ENCODE measurements around the gene CTSE. TPM values are rescaled to one million over a fixed set of nuclear protein-coding genes. Genes with fewer than 3 reads are reported as not detected.

The CTSE gene
- total RNA-seq, 1 donor from 2014 or later: not detected

- no peak overlapping the region for H3K27ac Mint-ChIP-seq
- H3K4me1 Mint-ChIP-seq (ENCODE audit: low read depth): no peaks in the 10 kb centered on the region
- H3K9me3 Mint-ChIP-seq: no peaks in the 10 kb centered on the region
- peaks cover 45% of the 10 kb centered on the region for H3K27me3 Mint-ChIP-seq (ENCODE audit: low read depth)
- DNase-seq (ENCODE audit: low spot score): no peak
- no peak overlapping the region for H3K4me3 Mint-ChIP-seq (ENCODE audit: low read depth)
- intact Hi-C loops (cut with micrococcal nuclease): no loop called here
- no peaks in the 10 kb centered on the region for H3K36me3 Mint-ChIP-seq (ENCODE audit: low read depth)
Observed at GRCh38 chr1:206040328-206040727, 16.6 kb upstream of the CTSE start.

GRCh38 chr1:206039046-206039973 lies 15.6 kb upstream of the CTSE start:
- Mint-ChIP-seq H3K9me3 (no peaks in the 10 kb centered on the region), H3K4me3 (ENCODE audit: low read depth) (no peak overlapping the region), H3K27me3 (ENCODE audit: low read depth) (peaks cover 55% of the 10 kb centered on the region), H3K36me3 (ENCODE audit: low read depth) (no peaks in the 10 kb centered on the region), H3K4me1 (ENCODE audit: low read depth) (no peaks in the 10 kb centered on the region), H3K27ac (no peak overlapping the region)
- intact Hi-C loops (cut with micrococcal nuclease): no loop called here
- no peak for DNase-seq (ENCODE audit: low spot score)

- Mint-ChIP-seq H3K27me3 (ENCODE audit: low read depth) (peaks cover 67% of the 10 kb centered on the region), H3K9me3 (no peaks in the 10 kb centered on the region), H3K36me3 (ENCODE audit: low read depth) (no peaks in the 10 kb centered on the region), H3K4me1 (ENCODE audit: low read depth) (no peaks in the 10 kb centered on the region), H3K4me3 (ENCODE audit: low read depth) (no peak overlapping the region), H3K27ac (no peak overlapping the region)
- DNase-seq (ENCODE audit: low spot score): no peak
- intact Hi-C loops (cut with micrococcal nuclease): no loop called here
Observed at GRCh38 chr1:206037581-206037980, 13.9 kb upstream of the CTSE start.

GRCh38 chr1:206036663-206037455 lies 13.2 kb upstream of the CTSE start:
- H3K9me3 Mint-ChIP-seq: no peaks in the 10 kb centered on the region
- H3K36me3 Mint-ChIP-seq (ENCODE audit: low read depth): no peaks in the 10 kb centered on the region
- intact Hi-C loops (cut with micrococcal nuclease): no loop called here
- no peak overlapping the region for H3K27ac Mint-ChIP-seq
- no peak for DNase-seq (ENCODE audit: low spot score)
- peaks cover 71% of the 10 kb centered on the region for H3K27me3 Mint-ChIP-seq (ENCODE audit: low read depth)
- H3K4me1 Mint-ChIP-seq (ENCODE audit: low read depth): no peaks in the 10 kb centered on the region
- H3K4me3 Mint-ChIP-seq (ENCODE audit: low read depth): no peak overlapping the region

- no peak overlapping the region for H3K27ac Mint-ChIP-seq
- intact Hi-C loops (cut with micrococcal nuclease): no loop called here
Observed at GRCh38 chr1:206035027-206035426, 11.3 kb upstream of the CTSE start.

GRCh38 chr1:206032380-206033140 lies 8.9 kb upstream of the CTSE start:
- intact Hi-C loops (cut with micrococcal nuclease): no loop called here
- Mint-ChIP-seq H3K9me3 (no peaks in the 10 kb centered on the region), H3K36me3 (ENCODE audit: low read depth) (no peaks in the 10 kb centered on the region), H3K4me1 (ENCODE audit: low read depth) (peaks cover 2% of the 10 kb centered on the region), H3K27ac (no peak overlapping the region), H3K27me3 (ENCODE audit: low read depth) (peaks cover 66% of the 10 kb centered on the region), H3K4me3 (ENCODE audit: low read depth) (no peak overlapping the region)
- DNase-seq (ENCODE audit: low spot score): no peak

More at GRCh38 chr1:206035027-206035426, 11.3 kb upstream of the CTSE start:
- no peak for DNase-seq (ENCODE audit: low spot score)
- Mint-ChIP-seq H3K27me3 (ENCODE audit: low read depth) (peaks cover 62% of the 10 kb centered on the region), H3K36me3 (ENCODE audit: low read depth) (no peaks in the 10 kb centered on the region), H3K9me3 (no peaks in the 10 kb centered on the region), H3K4me3 (ENCODE audit: low read depth) (no peak overlapping the region), H3K4me1 (ENCODE audit: low read depth) (peaks cover 2% of the 10 kb centered on the region)

GRCh38 chr1:206030714-206031113 lies 7.0 kb upstream of the CTSE start:
- intact Hi-C loops (cut with micrococcal nuclease): loop anchor here (1.0 kb wide), 1 partner anchor 76 kb away; no protein-coding TSS in a partner anchor
- DNase-seq (ENCODE audit: low spot score): peak; percentile 55
- Mint-ChIP-seq H3K27ac (no peak overlapping the region), H3K4me3 (ENCODE audit: low read depth) (no peak overlapping the region), H3K27me3 (ENCODE audit: low read depth) (peaks cover 66% of the 10 kb centered on the region), H3K36me3 (ENCODE audit: low read depth) (no peaks in the 10 kb centered on the region), H3K9me3 (no peaks in the 10 kb centered on the region), H3K4me1 (ENCODE audit: low read depth) (peaks cover 2% of the 10 kb centered on the region)

- Mint-ChIP-seq H3K27ac (no peak overlapping the region), H3K27me3 (ENCODE audit: low read depth) (peaks cover 64% of the 10 kb centered on the region)
- DNase-seq (ENCODE audit: low spot score): no peak
Observed at GRCh38 chr1:206030191-206030590, 6.5 kb upstream of the CTSE start.

GRCh38 chr1:206029484-206029883 lies 5.8 kb upstream of the CTSE start:
- DNase-seq (ENCODE audit: low spot score): no peak
- Mint-ChIP-seq H3K4me1 (ENCODE audit: low read depth) (peaks cover 2% of the 10 kb centered on the region), H3K36me3 (ENCODE audit: low read depth) (no peaks in the 10 kb centered on the region), H3K4me3 (ENCODE audit: low read depth) (no peak overlapping the region), H3K9me3 (no peaks in the 10 kb centered on the region), H3K27me3 (ENCODE audit: low read depth) (peaks cover 59% of the 10 kb centered on the region), H3K27ac (no peak overlapping the region)
- intact Hi-C loops (cut with micrococcal nuclease): no loop called here

More at GRCh38 chr1:206030191-206030590, 6.5 kb upstream of the CTSE start:
- intact Hi-C loops (cut with micrococcal nuclease): loop anchor here (1.0 kb wide), 1 partner anchor 76 kb away; no protein-coding TSS in a partner anchor
- no peaks in the 10 kb centered on the region for H3K36me3 Mint-ChIP-seq (ENCODE audit: low read depth)
- H3K4me1 Mint-ChIP-seq (ENCODE audit: low read depth): peaks cover 2% of the 10 kb centered on the region
- no peak overlapping the region for H3K4me3 Mint-ChIP-seq (ENCODE audit: low read depth)
- no peaks in the 10 kb centered on the region for H3K9me3 Mint-ChIP-seq

GRCh38 chr1:206025283-206025820 lies 1.7 kb upstream of the CTSE start:
- no peak overlapping the region for H3K27ac Mint-ChIP-seq
- H3K9me3 Mint-ChIP-seq: no peaks in the 10 kb centered on the region
- H3K4me1 Mint-ChIP-seq (ENCODE audit: low read depth): peaks cover 4% of the 10 kb centered on the region
- intact Hi-C loops (cut with micrococcal nuclease): no loop called here
- H3K4me3 Mint-ChIP-seq (ENCODE audit: low read depth): no peak overlapping the region
- no peaks in the 10 kb centered on the region for H3K36me3 Mint-ChIP-seq (ENCODE audit: low read depth)
- peaks cover 41% of the 10 kb centered on the region for H3K27me3 Mint-ChIP-seq (ENCODE audit: low read depth)
- DNase-seq (ENCODE audit: low spot score): no peak

GRCh38 chr1:206022766-206023165 lies 929 bp downstream of the CTSE start:
- intact Hi-C loops (cut with micrococcal nuclease): no loop called here
- Mint-ChIP-seq H3K36me3 (ENCODE audit: low read depth) (no peaks in the 10 kb centered on the region), H3K27me3 (ENCODE audit: low read depth) (peaks cover 34% of the 10 kb centered on the region), H3K4me3 (ENCODE audit: low read depth) (no peak overlapping the region), H3K9me3 (no peaks in the 10 kb centered on the region), H3K27ac (no peak overlapping the region), H3K4me1 (ENCODE audit: low read depth) (peaks cover 4% of the 10 kb centered on the region)
- no peak for DNase-seq (ENCODE audit: low spot score)

- Mint-ChIP-seq H3K27me3 (ENCODE audit: low read depth) (peaks cover 28% of the 10 kb centered on the region), H3K27ac (no peak overlapping the region), H3K4me3 (ENCODE audit: low read depth) (no peak overlapping the region), H3K36me3 (ENCODE audit: low read depth) (no peaks in the 10 kb centered on the region), H3K4me1 (ENCODE audit: low read depth) (peaks cover 4% of the 10 kb centered on the region), H3K9me3 (no peaks in the 10 kb centered on the region)
- no peak for DNase-seq (ENCODE audit: low spot score)
- intact Hi-C loops (cut with micrococcal nuclease): no loop called here
Observed at GRCh38 chr1:206021626-206022365, 1.9 kb downstream of the CTSE start.

Measured in activated T-helper 2 cell treated with anti-CD3 and anti-CD28 coated beads, Interferon-gamma antibody, Interleukin-2, Interleukin-4, amounts not matched to agents 10 μg/mL and 5 μg/mL and 100 μg/mL, durations not matched to agents 14 hours and 24 hours and 36 hours (primary cell).